ENCODE measurements around the gene ZNF81.

Gene ZNF81

GRCh38 chrX:47843363-47843762, 6.7 kb downstream of the ZNF81 start:
- H3K4ac ChIP-seq (ENCODE audit: low read depth, low read length) = no peak overlapping the region
- no peaks in the 10 kb centered on the region for H3K27me3 ChIP-seq (ENCODE audit: insufficient read depth, low read length)
- peaks cover 0 to 8% of the 10 kb centered on the region in 2 experiments for H3K36me3 ChIP-seq (ENCODE audit: control insufficient read depth in 1 of 2, insufficient read depth in 2 of 2, low read length in 2 of 2)
- no peak overlapping the region for H4K12ac ChIP-seq (ENCODE audit: low read depth, low read length)
- no peaks in the 10 kb centered on the region for H3K4me1 ChIP-seq (ENCODE audit: control insufficient read depth in 1 of 2, insufficient read depth in 2 of 2, low read length in 2 of 2)
- H2BK120ac ChIP-seq (ENCODE audit: insufficient read depth, low read length, poor library complexity) = no peak overlapping the region
- no peak overlapping the region for H3K14ac ChIP-seq (ENCODE audit: low read length)
- no peak overlapping the region for H3K27ac ChIP-seq (ENCODE audit: low read depth, low read length)
- H3K4me3 ChIP-seq (ENCODE audit: low read depth, low read length) = no peak overlapping the region
- H2AK5ac ChIP-seq (ENCODE audit: low read length) = no peak overlapping the region
- H2BK5ac ChIP-seq (ENCODE audit: low read depth, low read length, poor library complexity) = no peak overlapping the region
- no peak for DNase-seq
- no peaks in the 10 kb centered on the region for H3K79me2 ChIP-seq (ENCODE audit: control insufficient read depth, insufficient read depth, low read length, poor library complexity)
- no peak overlapping the region for H4K8ac ChIP-seq (ENCODE audit: low read depth, low read length)
- WGBS (ENCODE audit: extremely low coverage, insufficient coverage, insufficient read length) = no CpG with 5 or more reads among the region's 1 CpG
- no peak overlapping the region for H2BK12ac ChIP-seq (ENCODE audit: low read length)
- no peaks in the 10 kb centered on the region for H3K79me1 ChIP-seq (ENCODE audit: low read length)
- H2AFZ ChIP-seq (ENCODE audit: insufficient read depth, low read length, poor library complexity) = no peak overlapping the region
- no peak overlapping the region for H3K9ac ChIP-seq (ENCODE audit: low read length)
- H3K4me2 ChIP-seq (ENCODE audit: low read length) = no peak overlapping the region
- no peak overlapping the region for H4K91ac ChIP-seq (ENCODE audit: low read depth, low read length)
- H3K9me3 ChIP-seq (ENCODE audit: insufficient read depth, low read depth, low read length) = no peaks in the 10 kb centered on the region
- H3K23ac ChIP-seq (ENCODE audit: low read length) = no peak overlapping the region
- no peak overlapping the region for H3K18ac ChIP-seq (ENCODE audit: low read length)

DNA sequence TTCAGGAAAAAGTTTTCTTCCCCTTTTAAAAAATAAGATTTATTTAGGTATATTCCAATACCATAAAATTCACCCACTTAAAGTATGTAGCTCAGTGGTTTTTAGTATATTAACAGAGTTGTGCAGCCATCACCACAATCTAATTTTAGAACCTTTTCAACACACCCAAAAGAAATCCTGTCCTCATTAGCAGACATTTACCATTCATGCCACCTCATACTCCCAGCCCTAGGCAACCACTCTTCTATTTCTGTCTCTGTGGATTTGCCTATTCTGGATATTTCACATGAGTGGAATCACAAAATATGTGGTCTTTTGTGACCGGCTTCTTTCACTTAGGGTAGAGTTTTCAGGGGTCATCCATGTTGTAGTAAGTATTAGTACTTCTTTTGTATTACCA, 7.4 kb downstream of the ZNF81 start:
- H3K18ac ChIP-seq (ENCODE audit: low read length) = no peak overlapping the region
- H2AK5ac ChIP-seq (ENCODE audit: low read length) = no peak overlapping the region
- no peaks in the 10 kb centered on the region for H3K79me1 ChIP-seq (ENCODE audit: low read length)
- no peaks in the 10 kb centered on the region for H3K27me3 ChIP-seq (ENCODE audit: insufficient read depth, low read length)
- H2AFZ ChIP-seq (ENCODE audit: insufficient read depth, low read length, poor library complexity) = no peak overlapping the region
- no peak overlapping the region for H2BK12ac ChIP-seq (ENCODE audit: low read length)
- H2BK120ac ChIP-seq (ENCODE audit: insufficient read depth, low read length, poor library complexity) = no peak overlapping the region
- WGBS (ENCODE audit: extremely low coverage, insufficient coverage, insufficient read length) = no CpG with 5 or more reads among the region's 1 CpG
- H3K9ac ChIP-seq (ENCODE audit: low read length) = no peak overlapping the region
- H4K12ac ChIP-seq (ENCODE audit: low read depth, low read length) = no peak overlapping the region
- H2BK5ac ChIP-seq (ENCODE audit: low read depth, low read length, poor library complexity) = no peak overlapping the region
- H3K4ac ChIP-seq (ENCODE audit: low read depth, low read length) = no peak overlapping the region
- H3K36me3 ChIP-seq (ENCODE audit: control insufficient read depth in 1 of 2, insufficient read depth in 2 of 2, low read length in 2 of 2) = peaks cover under 1 to 8% of the 10 kb centered on the region in 2 experiments
- no peak for DNase-seq
- H4K91ac ChIP-seq (ENCODE audit: low read depth, low read length) = no peak overlapping the region
- no peak overlapping the region for H3K4me3 ChIP-seq (ENCODE audit: low read depth, low read length)
- no peak overlapping the region for H3K27ac ChIP-seq (ENCODE audit: low read depth, low read length)
- H3K9me3 ChIP-seq (ENCODE audit: insufficient read depth, low read depth, low read length) = no peaks in the 10 kb centered on the region
- no peak overlapping the region for H3K23ac ChIP-seq (ENCODE audit: low read length)
- no peak overlapping the region for H4K8ac ChIP-seq (ENCODE audit: low read depth, low read length)
- H3K14ac ChIP-seq (ENCODE audit: low read length) = no peak overlapping the region
- H3K79me2 ChIP-seq (ENCODE audit: control insufficient read depth, insufficient read depth, low read length, poor library complexity) = no peaks in the 10 kb centered on the region
- no peaks in the 10 kb centered on the region for H3K4me1 ChIP-seq (ENCODE audit: control insufficient read depth in 1 of 2, insufficient read depth in 2 of 2, low read length in 2 of 2)
- no peak overlapping the region for H3K4me2 ChIP-seq (ENCODE audit: low read length)

GRCh38 chrX:47846040-47846439, 9.3 kb downstream of the ZNF81 start:
- Histone ChIP-seq H2BK120ac (ENCODE audit: insufficient read depth, low read length, poor library complexity) (no peak overlapping the region), H3K4me2 (ENCODE audit: low read length) (no peak overlapping the region), H3K79me1 (ENCODE audit: low read length) (no peaks in the 10 kb centered on the region), H2BK5ac (ENCODE audit: low read depth, low read length, poor library complexity) (no peak overlapping the region), H3K18ac (ENCODE audit: low read length) (no peak overlapping the region), H3K9ac (ENCODE audit: low read length) (no peak overlapping the region), H3K4me3 (ENCODE audit: low read depth, low read length) (no peak overlapping the region), H3K9me3 (ENCODE audit: insufficient read depth, low read depth, low read length) (no peaks in the 10 kb centered on the region), H4K12ac (ENCODE audit: low read depth, low read length) (no peak overlapping the region), H2AK5ac (ENCODE audit: low read length) (no peak overlapping the region), H3K79me2 (ENCODE audit: control insufficient read depth, insufficient read depth, low read length, poor library complexity) (no peaks in the 10 kb centered on the region), H3K14ac (ENCODE audit: low read length) (no peak overlapping the region), H3K23ac (ENCODE audit: low read length) (no peak overlapping the region), H3K4me1 (ENCODE audit: control insufficient read depth in 1 of 2, insufficient read depth in 2 of 2, low read length in 2 of 2) (no peaks in the 10 kb centered on the region), H4K8ac (ENCODE audit: low read depth, low read length) (no peak overlapping the region), H3K36me3 (ENCODE audit: control insufficient read depth in 1 of 2, insufficient read depth in 2 of 2, low read length in 2 of 2) (peaks cover 3 to 8% of the 10 kb centered on the region in 2 experiments), H3K27me3 (ENCODE audit: insufficient read depth, low read length) (no peaks in the 10 kb centered on the region), H2BK12ac (ENCODE audit: low read length) (no peak overlapping the region), H4K91ac (ENCODE audit: low read depth, low read length) (no peak overlapping the region), H3K4ac (ENCODE audit: low read depth, low read length) (no peak overlapping the region), H2AFZ (ENCODE audit: insufficient read depth, low read length, poor library complexity) (no peak overlapping the region), H3K27ac (ENCODE audit: low read depth, low read length) (no peak overlapping the region)
- no CpG with 5 or more reads among the region's 7 CpGs for WGBS (ENCODE audit: extremely low coverage, insufficient coverage, insufficient read length)
- DNase-seq = no peak

DNA sequence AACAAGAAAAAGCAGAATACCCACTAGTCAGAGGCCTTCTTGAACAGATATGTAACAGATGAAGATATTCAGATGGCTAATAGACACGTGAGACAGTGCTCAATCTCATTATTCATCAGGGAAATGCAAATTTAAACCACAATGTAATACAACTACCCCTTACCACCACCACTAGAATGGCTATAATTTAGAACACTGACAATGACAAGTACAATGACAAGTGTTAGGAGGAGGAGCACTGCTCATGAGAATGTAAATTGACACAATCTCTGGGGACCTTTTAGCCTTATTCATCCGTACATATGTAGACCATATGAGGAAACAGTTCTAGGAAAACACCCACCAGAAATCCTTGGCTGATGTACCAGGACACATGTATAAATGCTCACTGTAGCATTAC, 13.1 kb downstream of the ZNF81 start:
- no peak overlapping the region for H4K91ac ChIP-seq (ENCODE audit: low read depth, low read length)
- no CpG with 5 or more reads among the region's 2 CpGs for WGBS (ENCODE audit: extremely low coverage, insufficient coverage, insufficient read length)
- H3K9ac ChIP-seq (ENCODE audit: low read length) = no peak overlapping the region
- no peak overlapping the region for H4K8ac ChIP-seq (ENCODE audit: low read depth, low read length)
- no peaks in the 10 kb centered on the region for H3K79me2 ChIP-seq (ENCODE audit: control insufficient read depth, insufficient read depth, low read length, poor library complexity)
- no peak overlapping the region for H3K4ac ChIP-seq (ENCODE audit: low read depth, low read length)
- no peak overlapping the region for H3K18ac ChIP-seq (ENCODE audit: low read length)
- peaks cover 3 to 8% of the 10 kb centered on the region in 2 experiments for H3K36me3 ChIP-seq (ENCODE audit: control insufficient read depth in 1 of 2, insufficient read depth in 2 of 2, low read length in 2 of 2)
- H2AK5ac ChIP-seq (ENCODE audit: low read length) = no peak overlapping the region
- no peaks in the 10 kb centered on the region for H3K27me3 ChIP-seq (ENCODE audit: insufficient read depth, low read length)
- no peaks in the 10 kb centered on the region for H3K4me1 ChIP-seq (ENCODE audit: control insufficient read depth in 1 of 2, insufficient read depth in 2 of 2, low read length in 2 of 2)
- no peaks in the 10 kb centered on the region for H3K79me1 ChIP-seq (ENCODE audit: low read length)
- no peak overlapping the region for H3K23ac ChIP-seq (ENCODE audit: low read length)
- H3K27ac ChIP-seq (ENCODE audit: low read depth, low read length) = no peak overlapping the region
- no peak overlapping the region for H3K14ac ChIP-seq (ENCODE audit: low read length)
- H3K4me2 ChIP-seq (ENCODE audit: low read length) = no peak overlapping the region
- H2AFZ ChIP-seq (ENCODE audit: insufficient read depth, low read length, poor library complexity) = no peak overlapping the region
- DNase-seq = no peak
- H2BK5ac ChIP-seq (ENCODE audit: low read depth, low read length, poor library complexity) = no peak overlapping the region
- H3K9me3 ChIP-seq (ENCODE audit: insufficient read depth, low read depth, low read length) = no peaks in the 10 kb centered on the region
- H4K12ac ChIP-seq (ENCODE audit: low read depth, low read length) = no peak overlapping the region
- no peak overlapping the region for H2BK120ac ChIP-seq (ENCODE audit: insufficient read depth, low read length, poor library complexity)
- no peak overlapping the region for H3K4me3 ChIP-seq (ENCODE audit: low read depth, low read length)
- no peak overlapping the region for H2BK12ac ChIP-seq (ENCODE audit: low read length)

Data from trophoblast cell (in vitro differentiated cells and primary cell).